DND-41 (cell line): ENCODE measurements around the gene MS4A13.

ENCODE experiments used
- CTCF ChIP-seq: IDR thresholded peaks from 2 replicates; pipeline ENCODE4 v1.5.1; 2012; ENCODE audit warnings: borderline replicate concordance, low read length, moderate library complexity, mild to moderate bottlenecking; ENCODE audit not compliant: poor library complexity, severe bottlenecking; ENCODE audit errors: extremely low read depth
- EZH2 ChIP-seq: IDR thresholded peaks from 3 replicates; pipeline ENCODE4 v1.6.1; 2012; ENCODE audit warnings: borderline replicate concordance, low read depth, mild to moderate bottlenecking, moderate library complexity, low read length, inconsistent platforms; ENCODE audit not compliant: severe bottlenecking

DNA sequence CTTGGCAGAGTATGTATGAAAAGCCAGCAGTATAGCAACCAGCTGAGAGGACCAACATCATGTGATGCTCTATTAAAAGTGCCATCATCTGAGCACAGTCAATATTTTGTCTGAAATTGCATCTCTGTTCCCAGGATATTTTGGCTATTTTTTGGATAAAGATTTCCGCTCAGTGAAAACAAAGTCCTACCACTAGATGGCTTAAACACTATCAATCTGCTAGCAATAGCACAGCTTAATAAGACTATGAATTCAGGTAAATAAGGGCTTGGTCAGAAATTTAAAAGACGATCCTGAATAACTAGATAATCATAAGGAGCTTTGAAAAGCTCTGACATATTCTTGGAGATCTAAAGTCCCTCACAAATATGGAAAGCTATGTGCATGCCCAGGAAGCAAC, 74.4 kb downstream of the MS4A13 start:
- peak; percentile 30 for TF ChIP-seq CTCF
- TF ChIP-seq EZH2, result no peak
